ENCODE results near the gene AP2A2.

AP2A2 gene

DNA sequence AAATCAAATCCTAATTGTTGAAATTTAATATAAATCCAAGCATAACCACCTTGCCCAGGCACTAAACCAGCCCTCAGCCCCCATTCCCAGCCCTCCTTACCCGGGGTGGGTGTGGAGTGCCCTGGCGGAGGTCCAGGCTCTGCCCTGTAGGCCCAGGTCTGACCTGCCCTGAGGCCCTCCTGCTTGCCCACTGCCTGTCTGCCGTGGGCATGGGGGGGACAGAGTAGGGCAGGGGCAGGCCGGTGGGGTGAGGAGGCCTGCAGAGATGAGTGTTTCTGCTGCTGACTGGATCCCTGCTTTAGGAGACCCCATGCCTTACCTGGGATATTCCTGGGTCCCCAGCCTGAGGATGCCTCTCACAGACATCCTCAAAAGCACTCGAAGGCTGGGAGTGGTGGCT, 11.5 kb upstream of the AP2A2 start:
- Histone ChIP-seq H3K27me3 (ENCODE audit: insufficient read depth, low read length, poor library complexity, severe bottlenecking) (no peaks in the 10 kb centered on the region), H3K9me2 (replicated peaks; ENCODE audit: low read depth, low read length) (no peaks in the 10 kb centered on the region), H3K36me3 (ENCODE audit: insufficient read depth, low read length) (no peaks in the 10 kb centered on the region), H3K9ac (ENCODE audit: low read depth, low read length, poor library complexity, severe bottlenecking) (no peak overlapping the region), H3K4me1 (ENCODE audit: insufficient read depth, low read length, poor library complexity, severe bottlenecking) (peaks cover 19% of the 10 kb centered on the region), H3F3A (ENCODE audit: low read depth) (no peaks in the 10 kb centered on the region), H2AFZ (ENCODE audit: low read length) (no peak overlapping the region), H3K4me2 (ENCODE audit: low read depth, low read length, poor library complexity, severe bottlenecking) (no peak overlapping the region), H3K9me3 (ENCODE audit: insufficient read depth, low read depth, low read length) (no peaks in the 10 kb centered on the region), H3K4me3 (ENCODE audit: low read length, poor library complexity, severe bottlenecking) (no peak overlapping the region), H4K20me1 (ENCODE audit: insufficient read depth, low read length, poor library complexity, severe bottlenecking) (peaks cover 5% of the 10 kb centered on the region), H3K79me2 (ENCODE audit: insufficient read depth, low read length) (peaks cover 14% of the 10 kb centered on the region)
- TF ChIP-seq, protein P1, sequence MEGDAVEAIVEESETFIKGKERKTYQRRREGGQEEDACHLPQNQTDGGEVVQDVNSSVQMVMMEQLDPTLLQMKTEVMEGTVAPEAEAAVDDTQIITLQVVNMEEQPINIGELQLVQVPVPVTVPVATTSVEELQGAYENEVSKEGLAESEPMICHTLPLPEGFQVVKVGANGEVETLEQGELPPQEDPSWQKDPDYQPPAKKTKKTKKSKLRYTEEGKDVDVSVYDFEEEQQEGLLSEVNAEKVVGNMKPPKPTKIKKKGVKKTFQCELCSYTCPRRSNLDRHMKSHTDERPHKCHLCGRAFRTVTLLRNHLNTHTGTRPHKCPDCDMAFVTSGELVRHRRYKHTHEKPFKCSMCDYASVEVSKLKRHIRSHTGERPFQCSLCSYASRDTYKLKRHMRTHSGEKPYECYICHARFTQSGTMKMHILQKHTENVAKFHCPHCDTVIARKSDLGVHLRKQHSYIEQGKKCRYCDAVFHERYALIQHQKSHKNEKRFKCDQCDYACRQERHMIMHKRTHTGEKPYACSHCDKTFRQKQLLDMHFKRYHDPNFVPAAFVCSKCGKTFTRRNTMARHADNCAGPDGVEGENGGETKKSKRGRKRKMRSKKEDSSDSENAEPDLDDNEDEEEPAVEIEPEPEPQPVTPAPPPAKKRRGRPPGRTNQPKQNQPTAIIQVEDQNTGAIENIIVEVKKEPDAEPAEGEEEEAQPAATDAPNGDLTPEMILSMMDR (conservative IDR thresholded peaks at IDR 0.05; ENCODE audit: low read length) = no peak
- no peak for TF ChIP-seq EZH2phosphoT487 (IDR thresholded peaks at IDR 0.05; ENCODE audit: borderline replicate concordance)

DNA sequence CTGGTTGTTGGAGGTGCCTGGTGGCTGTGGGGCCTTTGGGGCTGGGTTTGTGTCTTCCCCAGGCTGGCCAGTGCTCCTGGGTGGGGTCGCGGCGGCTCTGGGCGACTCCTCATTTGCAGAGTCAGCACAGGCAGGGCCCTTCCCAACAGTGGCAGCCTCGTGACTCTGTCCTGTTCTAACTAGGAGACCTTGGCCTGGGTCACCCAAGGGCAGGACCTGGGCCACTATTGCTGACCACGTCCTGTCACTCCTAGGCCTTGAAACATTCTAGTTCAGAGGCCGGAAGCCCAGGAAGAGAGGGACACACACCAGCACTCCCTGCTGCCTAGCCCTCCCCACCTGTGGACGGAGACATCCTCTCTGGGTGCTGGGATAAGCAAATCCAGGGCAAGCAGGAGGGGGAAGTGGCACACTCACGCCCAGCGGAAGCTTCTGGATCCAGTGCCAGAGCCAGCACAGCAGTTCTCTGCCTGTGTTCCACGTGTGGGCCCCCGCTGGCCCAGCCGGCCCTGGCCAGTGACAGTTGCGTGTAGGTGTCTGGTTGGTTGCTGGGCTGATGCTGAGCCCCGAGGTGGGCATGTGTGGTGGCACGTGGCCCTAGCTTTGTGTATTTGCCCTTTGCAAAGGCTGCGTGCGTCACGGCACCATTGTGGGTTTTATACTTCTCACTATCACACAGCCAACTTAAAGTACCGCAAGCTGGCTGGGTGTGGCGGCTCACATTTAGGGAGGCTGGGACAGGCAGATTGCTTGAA, 10.7 kb upstream of the AP2A2 start:
- Histone ChIP-seq H3K36me3 (ENCODE audit: insufficient read depth, low read length) (no peaks in the 10 kb centered on the region), H3K4me1 (ENCODE audit: insufficient read depth, low read length, poor library complexity, severe bottlenecking) (peaks cover 12% of the 10 kb centered on the region), H3F3A (ENCODE audit: low read depth) (no peaks in the 10 kb centered on the region), H2AFZ (ENCODE audit: low read length) (no peak overlapping the region), H3K79me2 (ENCODE audit: insufficient read depth, low read length) (peaks cover 7% of the 10 kb centered on the region), H3K9me3 (ENCODE audit: insufficient read depth, low read depth, low read length) (no peaks in the 10 kb centered on the region), H3K9ac (ENCODE audit: low read depth, low read length, poor library complexity, severe bottlenecking) (no peak overlapping the region), H4K20me1 (ENCODE audit: insufficient read depth, low read length, poor library complexity, severe bottlenecking) (peaks cover 4% of the 10 kb centered on the region), H3K4me3 (ENCODE audit: low read length, poor library complexity, severe bottlenecking) (no peak overlapping the region), H3K4me2 (ENCODE audit: low read depth, low read length, poor library complexity, severe bottlenecking) (no peak overlapping the region), H3K9me2 (replicated peaks; ENCODE audit: low read depth, low read length) (no peaks in the 10 kb centered on the region), H3K27me3 (ENCODE audit: insufficient read depth, low read length, poor library complexity, severe bottlenecking) (no peaks in the 10 kb centered on the region)
- TF ChIP-seq, protein P1 (conservative IDR thresholded peaks at IDR 0.05; ENCODE audit: low read length) = no peak
- TF ChIP-seq EZH2phosphoT487 (IDR thresholded peaks at IDR 0.05; ENCODE audit: borderline replicate concordance) = no peak

DNA sequence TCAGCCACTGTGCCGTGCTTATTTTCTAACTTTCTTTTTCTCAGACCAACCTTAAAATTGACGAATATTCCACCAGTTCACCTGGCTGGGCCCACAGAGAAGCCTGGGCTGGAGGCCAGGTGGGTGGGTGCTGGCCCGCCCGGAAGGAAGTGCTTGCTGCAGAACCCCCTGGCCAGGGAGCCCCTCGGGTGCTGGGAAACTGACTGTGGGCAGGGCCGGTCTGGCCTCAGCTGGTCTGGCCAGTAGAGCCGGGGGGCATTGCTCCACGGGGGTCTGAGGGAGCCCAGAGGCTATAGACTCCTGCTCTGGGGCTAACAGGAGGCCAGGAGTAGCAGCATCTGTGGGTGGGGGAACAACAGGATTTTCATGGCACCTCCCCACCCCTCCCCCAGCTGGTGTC, 8.2 kb upstream of the AP2A2 start:
- Histone ChIP-seq H3F3A (ENCODE audit: low read depth) (no peaks in the 10 kb centered on the region), H4K20me1 (ENCODE audit: insufficient read depth, low read length, poor library complexity, severe bottlenecking) (no peaks in the 10 kb centered on the region), H3K4me3 (ENCODE audit: low read length, poor library complexity, severe bottlenecking) (no peak overlapping the region), H3K27me3 (ENCODE audit: insufficient read depth, low read length, poor library complexity, severe bottlenecking) (no peaks in the 10 kb centered on the region), H3K9ac (ENCODE audit: low read depth, low read length, poor library complexity, severe bottlenecking) (no peak overlapping the region), H3K4me1 (ENCODE audit: insufficient read depth, low read length, poor library complexity, severe bottlenecking) (no peaks in the 10 kb centered on the region), H3K9me2 (replicated peaks; ENCODE audit: low read depth, low read length) (no peaks in the 10 kb centered on the region), H3K4me2 (ENCODE audit: low read depth, low read length, poor library complexity, severe bottlenecking) (no peak overlapping the region), H2AFZ (ENCODE audit: low read length) (no peak overlapping the region), H3K79me2 (ENCODE audit: insufficient read depth, low read length) (no peaks in the 10 kb centered on the region), H3K36me3 (ENCODE audit: insufficient read depth, low read length) (no peaks in the 10 kb centered on the region), H3K9me3 (ENCODE audit: insufficient read depth, low read depth, low read length) (no peaks in the 10 kb centered on the region)
- TF ChIP-seq, protein P1 (conservative IDR thresholded peaks at IDR 0.05; ENCODE audit: low read length) = no peak
- TF ChIP-seq EZH2phosphoT487 (IDR thresholded peaks at IDR 0.05; ENCODE audit: borderline replicate concordance) = no peak

Data from Loucy (cell line).